IMR-90 (cell line): ENCODE results near the gene CDH15.

Source experiments
- CHD1 ChIP-seq: IDR thresholded peaks from 2 replicates; pipeline ENCODE4 v1.6.1; 2012; ENCODE audit warnings: low read depth, low read length, improper control_type of control experiment
- CTCF ChIP-seq: conservative IDR thresholded peaks from 2 replicates; pipeline ENCODE4 v1.5.1; 2012; ENCODE audit warnings: mild to moderate bottlenecking, low read depth, low read length, improper control_type of control experiment
- POLR2A ChIP-seq: IDR thresholded peaks from 2 replicates; pipeline ENCODE4 v1.6.1; 2012; ENCODE audit warnings: mild to moderate bottlenecking, low read depth, low read length
- RAD21 ChIP-seq: IDR thresholded peaks from 2 replicates; pipeline ENCODE4 v1.6.1; 2012; ENCODE audit warnings: low read length, improper control_type of control experiment

GRCh38 chr16:89192956-89193575 is 21.5 kb downstream of the CDH15 start:
- TF ChIP-seq CTCF (no peak), POLR2A (no peak), RAD21 (no peak), CHD1 (no peak)
